WTC11 (cell line): ENCODE results near the gene MRPL28. TPM values are rescaled to one million over a fixed set of nuclear protein-coding genes. Genes with fewer than 3 reads are reported as not detected.
A peak's percentile ranks its signal among the peaks of the same experiment; 100 is the strongest.
"Not testable (repeated sequence)": the region's sequence is repeated elsewhere in the genome, so short reads cannot be mapped to it uniquely, and the experiment has no call there.

ENCODE experiments used
- ATAC-seq: fragments of 200-7000 bp; cut with Tn5 transposase; 2 replicates; pipeline ENCODE4 v1.10.0; 2021; ENCODE audit warnings: mild to moderate bottlenecking, moderate library complexity
- CTCF ChIA-PET: fragments of 300-600 bp; sonication (Branson Sonifier 250); formaldehyde crosslinking; loops from one replicate; lab custom pipeline; 2021; ENCODE audit warnings: antibody characterized with exemption; lab: Charles Lee
- POLR2A ChIA-PET: fragments of 350-600 bp; sonication (Branson Sonifier 250); formaldehyde crosslinking; loops from one replicate; lab custom pipeline; 2021; ENCODE audit warnings: antibody characterized with exemption; lab: Charles Lee
- DNase-seq: peaks from one replicate; pipeline ENCODE4 v3.0.0; 2021; ENCODE audit warnings: low spot score
- H3K27ac Mint-ChIP-seq: 2 replicates; pipeline ENCODE4 v1.8.0; 2021; ENCODE audit warnings: mixed read lengths
- H3K27me3 Mint-ChIP-seq: 2 replicates; pipeline ENCODE4 v1.8.0; 2021; ENCODE audit warnings: low read depth, mild to moderate bottlenecking, moderate library complexity, mixed read lengths
- H3K36me3 Mint-ChIP-seq: 2 replicates; pipeline ENCODE4 v1.8.0; 2021; ENCODE audit warnings: mixed read lengths
- H3K4me1 Mint-ChIP-seq: 2 replicates; pipeline ENCODE4 v1.8.0; 2022; ENCODE audit warnings: mixed read lengths
- H3K4me3 Mint-ChIP-seq: 2 replicates; pipeline ENCODE4 v1.8.0; 2021; ENCODE audit warnings: mild to moderate bottlenecking, moderate library complexity, mixed read lengths
- H3K9me3 Mint-ChIP-seq: 2 replicates; pipeline ENCODE4 v1.8.0; 2021; ENCODE audit warnings: mixed read lengths
- CBFB ChIP-seq: sonication (generic); formaldehyde crosslinking; IDR thresholded peaks from 2 replicates; pipeline ENCODE4 v1.8.1; 2022; ENCODE audit warnings: mild to moderate bottlenecking, low read depth, missing genetic modification reagents
- ESRRA ChIP-seq: sonication (generic); formaldehyde crosslinking; IDR thresholded peaks from 2 replicates; pipeline ENCODE4 v1.8.1; 2022; ENCODE audit warnings: mild to moderate bottlenecking, missing genetic modification reagents, borderline replicate concordance
- GABPB1 ChIP-seq: sonication (generic); formaldehyde crosslinking; IDR thresholded peaks from 2 replicates; pipeline ENCODE4 v1.8.1; 2023; ENCODE audit warnings: mild to moderate bottlenecking, missing genetic modification reagents
- GRHL2 ChIP-seq: fragments of 250-450 bp; sonication (Bioruptor Pico); IDR thresholded peaks from 2 replicates; pipeline ENCODE4 v1.8.0; 2022; ENCODE audit warnings: mild to moderate bottlenecking, moderate library complexity; ENCODE audit not compliant: insufficient replicate concordance, severe bottlenecking
- JAZF1 ChIP-seq: fragments of 250-450 bp; sonication (Bioruptor Pico); IDR thresholded peaks from 2 replicates; pipeline ENCODE4 v1.9.0; 2021; ENCODE audit warnings: moderate library complexity, mild to moderate bottlenecking, inconsistent platforms
- NFATC4 ChIP-seq: fragments of 250-450 bp; sonication (Bioruptor Pico); IDR thresholded peaks from 2 replicates; pipeline ENCODE4 v1.9.0; 2021; ENCODE audit warnings: mild to moderate bottlenecking
- NR3C1 ChIP-seq: sonication (generic); formaldehyde crosslinking; conservative IDR thresholded peaks from 2 replicates; pipeline ENCODE4 v1.8.1; 2023; ENCODE audit warnings: low read depth, mild to moderate bottlenecking, missing genetic modification reagents
- PRRX2 ChIP-seq: fragments of 250-450 bp; sonication (Bioruptor Pico); IDR thresholded peaks from 2 replicates; pipeline ENCODE4 v1.8.0; 2021; ENCODE audit warnings: mild to moderate bottlenecking
- SMAD4 ChIP-seq: sonication (generic); formaldehyde crosslinking; IDR thresholded peaks from 2 replicates; pipeline ENCODE4 v1.8.0; 2022; ENCODE audit warnings: mild to moderate bottlenecking, missing genetic modification reagents
- TCF7 ChIP-seq: sonication (generic); formaldehyde crosslinking; IDR thresholded peaks from 2 replicates; pipeline ENCODE4 v1.8.0; 2022; ENCODE audit warnings: mild to moderate bottlenecking, low read depth, missing genetic modification reagents, moderate library complexity
- TP53 ChIP-seq: sonication (generic); formaldehyde crosslinking; IDR thresholded peaks from 2 replicates; pipeline ENCODE4 v1.8.1; 2023; ENCODE audit warnings: mild to moderate bottlenecking, missing genetic modification reagents
- ZNF121 ChIP-seq: sonication (generic); formaldehyde crosslinking; IDR thresholded peaks from 2 replicates; pipeline ENCODE4 v1.8.0; 2023; ENCODE audit warnings: missing genetic modification reagents
- ZNF232 ChIP-seq: sonication (generic); formaldehyde crosslinking; IDR thresholded peaks from 2 replicates; pipeline ENCODE4 v1.8.0; 2022; ENCODE audit warnings: mild to moderate bottlenecking, missing genetic modification reagents
- ZNF396 ChIP-seq: fragments of 250-450 bp; sonication (Bioruptor Pico); IDR thresholded peaks from 2 replicates; pipeline ENCODE4 v1.8.0; 2021; ENCODE audit warnings: mild to moderate bottlenecking, moderate library complexity, borderline replicate concordance
- ZNF671 ChIP-seq: fragments of 250-450 bp; sonication (Bioruptor Pico); IDR thresholded peaks from 2 replicates; pipeline ENCODE4 v1.8.0; 2021; ENCODE audit warnings: mild to moderate bottlenecking
- total RNA-seq: library from RNA; stranded (reverse); gene quantifications from 3 replicates; pipeline ENCODE4 v1.2.3, GENCODE V29; 2021
- TF ChIP-seq, protein P1 (sequence below): sonication (generic); formaldehyde crosslinking; conservative IDR thresholded peaks from 2 replicates; pipeline ENCODE4 v1.8.1; 2023; ENCODE audit warnings: mild to moderate bottlenecking, low read depth, missing genetic modification reagents, moderate library complexity
- TF ChIP-seq, protein P2 (sequence below): sonication (generic); formaldehyde crosslinking; IDR thresholded peaks from 2 replicates; pipeline ENCODE4 v1.8.0; 2022; ENCODE audit warnings: mild to moderate bottlenecking, missing genetic modification reagents
- TF ChIP-seq, protein P3 (sequence below): sonication (generic); formaldehyde crosslinking; IDR thresholded peaks from 2 replicates; pipeline ENCODE4 v1.8.0; 2022; ENCODE audit warnings: mild to moderate bottlenecking, missing genetic modification reagents
- TF ChIP-seq, protein P4 (sequence below): fragments of 200-600 bp; IDR thresholded peaks from 2 replicates; pipeline ENCODE4 v1.8.0; 2022; ENCODE audit warnings: antibody characterized with exemption
- TF ChIP-seq, protein P5 (sequence below): fragments of 250-450 bp; sonication (Bioruptor Pico); IDR thresholded peaks from 2 replicates; pipeline ENCODE4 v1.8.0; 2021; ENCODE audit warnings: mild to moderate bottlenecking
- TF ChIP-seq, protein P6 (sequence below): sonication (generic); formaldehyde crosslinking; IDR thresholded peaks from 2 replicates; pipeline ENCODE4 v1.8.0; 2022; ENCODE audit warnings: mild to moderate bottlenecking, missing genetic modification reagents

The MRPL28 gene
- total RNA-seq, 1 experiment from 2014 or later = 119 TPM

DNA sequence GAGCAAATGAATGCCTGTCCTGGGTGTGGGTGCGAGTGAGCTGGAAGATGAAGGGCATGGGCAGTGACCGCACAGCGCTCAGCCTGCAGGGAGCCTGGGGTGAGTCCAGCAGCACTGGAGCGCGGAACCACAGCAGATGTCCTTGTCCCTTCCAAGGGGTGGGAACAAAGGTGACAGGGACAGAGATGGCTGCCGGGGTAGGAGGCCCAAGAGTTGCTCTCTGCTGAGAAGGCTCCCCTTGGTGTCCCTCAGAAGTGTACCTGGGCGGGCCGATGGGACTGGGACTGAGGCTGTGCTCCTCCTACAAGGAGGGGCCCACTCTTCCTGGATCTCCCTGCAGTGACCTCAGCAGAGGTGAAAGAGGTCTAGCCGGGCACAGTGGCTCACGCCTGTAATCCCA is 19.0 kb upstream of the MRPL28 start:
- TF ChIP-seq ZNF232 (CRISPR knock-in tag) (no peak), ZNF121 (CRISPR knock-in tag) (no peak), GRHL2 (no peak), ZNF396 (CRISPR knock-in tag) (no peak), GABPB1 (no peak), JAZF1 (CRISPR knock-in tag) (no peak), NR3C1 (CRISPR knock-in tag) (no peak), SMAD4 (CRISPR knock-in tag) (no peak)
- DNase-seq = no peak
- Mint-ChIP-seq H3K36me3 (peaks cover 17% of the 10 kb centered on the region), H3K27me3 (no peaks in the 10 kb centered on the region), H3K27ac (no peak overlapping the region), H3K9me3 (peaks cover 5% of the 10 kb centered on the region), H3K4me1 (peaks cover 30% of the 10 kb centered on the region), H3K4me3 (no peak overlapping the region)
- ChIA-PET POLR2A (interaction anchor here (0.6 kb wide), 1 partner anchor 1154 kb away, joined by 4 read pairs; no protein-coding TSS in a partner anchor), CTCF (interaction anchor here (1.2 kb wide), 1 partner anchor 27 kb away, joined by 3 read pairs; no protein-coding TSS in a partner anchor)
- ATAC-seq = peak; percentile 23; the same call in 1 of the 2 replicates

DNA sequence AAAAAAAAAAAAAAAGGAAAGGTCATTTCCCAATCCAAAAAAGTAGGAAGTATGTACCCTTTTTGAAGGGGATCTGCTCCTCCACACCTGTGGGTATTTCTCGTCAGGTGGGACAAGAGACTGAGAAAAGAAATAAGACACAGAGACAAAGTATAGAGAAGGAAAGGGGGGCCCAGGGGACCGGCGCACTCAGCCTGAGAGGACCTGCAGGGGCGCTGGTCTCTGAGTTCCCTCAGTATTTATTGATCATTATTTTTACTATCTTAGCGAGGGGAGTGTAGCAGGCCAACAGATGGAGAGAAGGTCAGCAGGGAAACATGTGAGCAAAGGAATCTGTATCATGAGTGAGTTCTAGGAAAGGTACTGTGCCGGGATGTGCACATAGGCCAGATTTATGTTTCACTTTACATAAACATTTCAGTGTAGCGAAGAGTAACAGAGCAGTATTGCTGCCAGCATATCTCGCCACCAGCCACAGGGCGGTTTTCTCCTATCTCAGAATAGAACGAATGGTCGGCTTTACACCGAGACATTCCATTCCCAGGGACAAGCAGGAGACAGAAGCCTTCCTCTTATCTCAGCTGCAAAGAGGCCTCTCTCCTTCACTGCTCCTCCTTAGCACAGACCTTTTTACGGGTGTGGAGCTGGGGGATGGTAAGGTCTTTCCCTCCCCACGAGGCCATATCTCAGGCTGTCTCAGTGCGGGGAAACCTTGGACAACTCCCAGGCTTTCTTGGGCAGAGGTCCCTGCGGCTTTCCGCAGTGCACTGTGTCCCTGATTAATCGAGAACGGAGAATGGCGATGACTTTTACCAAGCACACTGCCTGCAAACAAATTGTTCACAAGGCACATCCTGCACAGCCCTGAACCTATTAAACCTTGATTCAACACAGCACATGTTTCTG is 17.7 kb upstream of the MRPL28 start:
- H3K27ac Mint-ChIP-seq = peak overlapping the region; percentile 20
- H3K4me3 Mint-ChIP-seq, H3K27me3 Mint-ChIP-seq, H3K9me3 Mint-ChIP-seq, DNase-seq, CTCF ChIA-PET, POLR2A ChIA-PET, ATAC-seq: not testable (repeated sequence)
- H3K4me1 Mint-ChIP-seq = peaks cover 43% of the 10 kb centered on the region
- peaks cover 16% of the 10 kb centered on the region for H3K36me3 Mint-ChIP-seq

DNA sequence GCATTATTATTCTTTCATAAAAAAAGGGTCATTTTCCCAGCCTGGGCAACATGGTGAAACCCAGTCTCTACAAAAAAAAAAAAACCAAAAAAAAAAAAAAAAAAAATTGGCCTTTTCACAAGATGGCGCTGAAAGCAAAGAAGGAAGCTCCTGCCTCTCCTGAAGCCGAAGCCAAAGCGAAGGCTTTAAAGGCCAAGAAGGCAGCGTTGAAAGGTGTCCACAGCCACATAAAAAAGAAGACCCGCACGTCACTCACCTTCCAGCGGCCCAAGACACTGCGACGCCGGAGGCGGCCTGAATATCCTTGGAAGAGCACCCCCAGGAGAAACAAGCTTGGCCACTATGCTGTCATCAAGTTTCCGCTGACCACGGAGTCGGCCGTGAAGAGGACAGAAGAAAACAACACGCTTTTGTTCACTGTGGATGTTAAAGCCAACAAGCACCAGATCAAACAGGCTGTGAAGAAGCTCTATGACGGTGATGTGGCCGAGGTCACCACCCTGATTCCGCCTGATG is 16.4 kb upstream of the MRPL28 start:
- no peak for ATAC-seq
- no peak overlapping the region for H3K4me3 Mint-ChIP-seq
- no peaks in the 10 kb centered on the region for H3K27me3 Mint-ChIP-seq
- ChIA-PET CTCF (interaction anchor here (0.6 to 1.8 kb wide), 16 partner anchors 9 to 281 kb away, joined by 3 to 8 read pairs (median 4); no protein-coding TSS in a partner anchor), POLR2A (no interaction called here)
- H3K4me1 Mint-ChIP-seq = peaks cover 43% of the 10 kb centered on the region
- peak overlapping the region; percentile 93; the same call in 1 of the 2 replicates for H3K27ac Mint-ChIP-seq
- DNase-seq = no peak
- peaks cover 5% of the 10 kb centered on the region for H3K36me3 Mint-ChIP-seq
- TF ChIP-seq NFATC4 (CRISPR knock-in tag) (no peak), PRRX2 (no peak), TP53 (CRISPR knock-in tag) (no peak), GRHL2 (no peak), TCF7 (CRISPR knock-in tag) (no peak), CBFB (CRISPR knock-in tag) (no peak), ZNF232 (CRISPR knock-in tag) (no peak), ZNF671 (CRISPR knock-in tag) (no peak), ESRRA (CRISPR knock-in tag) (no peak)
- TF ChIP-seq, protein P1, sequence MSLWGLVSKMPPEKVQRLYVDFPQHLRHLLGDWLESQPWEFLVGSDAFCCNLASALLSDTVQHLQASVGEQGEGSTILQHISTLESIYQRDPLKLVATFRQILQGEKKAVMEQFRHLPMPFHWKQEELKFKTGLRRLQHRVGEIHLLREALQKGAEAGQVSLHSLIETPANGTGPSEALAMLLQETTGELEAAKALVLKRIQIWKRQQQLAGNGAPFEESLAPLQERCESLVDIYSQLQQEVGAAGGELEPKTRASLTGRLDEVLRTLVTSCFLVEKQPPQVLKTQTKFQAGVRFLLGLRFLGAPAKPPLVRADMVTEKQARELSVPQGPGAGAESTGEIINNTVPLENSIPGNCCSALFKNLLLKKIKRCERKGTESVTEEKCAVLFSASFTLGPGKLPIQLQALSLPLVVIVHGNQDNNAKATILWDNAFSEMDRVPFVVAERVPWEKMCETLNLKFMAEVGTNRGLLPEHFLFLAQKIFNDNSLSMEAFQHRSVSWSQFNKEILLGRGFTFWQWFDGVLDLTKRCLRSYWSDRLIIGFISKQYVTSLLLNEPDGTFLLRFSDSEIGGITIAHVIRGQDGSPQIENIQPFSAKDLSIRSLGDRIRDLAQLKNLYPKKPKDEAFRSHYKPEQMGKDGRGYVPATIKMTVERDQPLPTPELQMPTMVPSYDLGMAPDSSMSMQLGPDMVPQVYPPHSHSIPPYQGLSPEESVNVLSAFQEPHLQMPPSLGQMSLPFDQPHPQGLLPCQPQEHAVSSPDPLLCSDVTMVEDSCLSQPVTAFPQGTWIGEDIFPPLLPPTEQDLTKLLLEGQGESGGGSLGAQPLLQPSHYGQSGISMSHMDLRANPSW = no peak
- TF ChIP-seq, protein P2, sequence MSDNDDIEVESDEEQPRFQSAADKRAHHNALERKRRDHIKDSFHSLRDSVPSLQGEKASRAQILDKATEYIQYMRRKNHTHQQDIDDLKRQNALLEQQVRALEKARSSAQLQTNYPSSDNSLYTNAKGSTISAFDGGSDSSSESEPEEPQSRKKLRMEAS = no peak
- TF ChIP-seq, protein P3, sequence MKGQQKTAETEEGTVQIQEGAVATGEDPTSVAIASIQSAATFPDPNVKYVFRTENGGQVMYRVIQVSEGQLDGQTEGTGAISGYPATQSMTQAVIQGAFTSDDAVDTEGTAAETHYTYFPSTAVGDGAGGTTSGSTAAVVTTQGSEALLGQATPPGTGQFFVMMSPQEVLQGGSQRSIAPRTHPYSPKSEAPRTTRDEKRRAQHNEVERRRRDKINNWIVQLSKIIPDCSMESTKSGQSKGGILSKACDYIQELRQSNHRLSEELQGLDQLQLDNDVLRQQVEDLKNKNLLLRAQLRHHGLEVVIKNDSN (CRISPR knock-in tag) = no peak
- TF ChIP-seq, protein P4, sequence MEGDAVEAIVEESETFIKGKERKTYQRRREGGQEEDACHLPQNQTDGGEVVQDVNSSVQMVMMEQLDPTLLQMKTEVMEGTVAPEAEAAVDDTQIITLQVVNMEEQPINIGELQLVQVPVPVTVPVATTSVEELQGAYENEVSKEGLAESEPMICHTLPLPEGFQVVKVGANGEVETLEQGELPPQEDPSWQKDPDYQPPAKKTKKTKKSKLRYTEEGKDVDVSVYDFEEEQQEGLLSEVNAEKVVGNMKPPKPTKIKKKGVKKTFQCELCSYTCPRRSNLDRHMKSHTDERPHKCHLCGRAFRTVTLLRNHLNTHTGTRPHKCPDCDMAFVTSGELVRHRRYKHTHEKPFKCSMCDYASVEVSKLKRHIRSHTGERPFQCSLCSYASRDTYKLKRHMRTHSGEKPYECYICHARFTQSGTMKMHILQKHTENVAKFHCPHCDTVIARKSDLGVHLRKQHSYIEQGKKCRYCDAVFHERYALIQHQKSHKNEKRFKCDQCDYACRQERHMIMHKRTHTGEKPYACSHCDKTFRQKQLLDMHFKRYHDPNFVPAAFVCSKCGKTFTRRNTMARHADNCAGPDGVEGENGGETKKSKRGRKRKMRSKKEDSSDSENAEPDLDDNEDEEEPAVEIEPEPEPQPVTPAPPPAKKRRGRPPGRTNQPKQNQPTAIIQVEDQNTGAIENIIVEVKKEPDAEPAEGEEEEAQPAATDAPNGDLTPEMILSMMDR = no peak
- TF ChIP-seq, protein P5, sequence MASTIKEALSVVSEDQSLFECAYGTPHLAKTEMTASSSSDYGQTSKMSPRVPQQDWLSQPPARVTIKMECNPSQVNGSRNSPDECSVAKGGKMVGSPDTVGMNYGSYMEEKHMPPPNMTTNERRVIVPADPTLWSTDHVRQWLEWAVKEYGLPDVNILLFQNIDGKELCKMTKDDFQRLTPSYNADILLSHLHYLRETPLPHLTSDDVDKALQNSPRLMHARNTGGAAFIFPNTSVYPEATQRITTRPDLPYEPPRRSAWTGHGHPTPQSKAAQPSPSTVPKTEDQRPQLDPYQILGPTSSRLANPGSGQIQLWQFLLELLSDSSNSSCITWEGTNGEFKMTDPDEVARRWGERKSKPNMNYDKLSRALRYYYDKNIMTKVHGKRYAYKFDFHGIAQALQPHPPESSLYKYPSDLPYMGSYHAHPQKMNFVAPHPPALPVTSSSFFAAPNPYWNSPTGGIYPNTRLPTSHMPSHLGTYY (CRISPR knock-in tag) = no peak
- TF ChIP-seq, protein P6, sequence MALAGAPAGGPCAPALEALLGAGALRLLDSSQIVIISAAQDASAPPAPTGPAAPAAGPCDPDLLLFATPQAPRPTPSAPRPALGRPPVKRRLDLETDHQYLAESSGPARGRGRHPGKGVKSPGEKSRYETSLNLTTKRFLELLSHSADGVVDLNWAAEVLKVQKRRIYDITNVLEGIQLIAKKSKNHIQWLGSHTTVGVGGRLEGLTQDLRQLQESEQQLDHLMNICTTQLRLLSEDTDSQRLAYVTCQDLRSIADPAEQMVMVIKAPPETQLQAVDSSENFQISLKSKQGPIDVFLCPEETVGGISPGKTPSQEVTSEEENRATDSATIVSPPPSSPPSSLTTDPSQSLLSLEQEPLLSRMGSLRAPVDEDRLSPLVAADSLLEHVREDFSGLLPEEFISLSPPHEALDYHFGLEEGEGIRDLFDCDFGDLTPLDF (CRISPR knock-in tag) = no peak
- no peaks in the 10 kb centered on the region for H3K9me3 Mint-ChIP-seq
